Thyroid gland (tissue), 4 donors: ENCODE results near the gene ALG6. TPM values are rescaled to one million over a fixed set of nuclear protein-coding genes. Genes with fewer than 3 reads are reported as not detected.

Experiments
- DNase-seq, 2 donors: peaks; one replicate each; pipeline ENCODE4 v3.0.0-alpha.2; 2019
- H3K27ac ChIP-seq, 3 donors: fragments of 200-600 bp; sonication (generic); 1 replicate in 2 of 3; 2 replicates in 1 of 3; pipeline ENCODE4 v1.5.1; 2016 to 2019; ENCODE audit warnings: mild to moderate bottlenecking in 1 of 3, moderate library complexity in 1 of 3
- H3K27me3 ChIP-seq: fragments of 200-600 bp; sonication (generic); one replicate; pipeline ENCODE4 v1.5.1; 2019
- H3K36me3 ChIP-seq, 2 donors: fragments of 200-600 bp; sonication (generic); one replicate each; pipeline ENCODE4 v1.5.1; 2016 to 2019
- H3K4me1 ChIP-seq, 2 donors: fragments of 200-600 bp; sonication (generic); one replicate each; pipeline ENCODE4 v1.5.1; 2017 to 2019
- H3K4me3 ChIP-seq, 3 donors: fragments of 200-600 bp; sonication (generic); replicated peaks in 1 of 3; 1 replicate in 2 of 3; 2 replicates in 1 of 3; pipeline ENCODE4 v1.5.1; 2016; ENCODE audit warnings: mild to moderate bottlenecking in 1 of 3
- H3K9me3 ChIP-seq: fragments of 200-600 bp; sonication (generic); one replicate; pipeline ENCODE4 v1.5.1; 2017
- CTCF ChIP-seq, 6 experiments: fragments of 200-600 bp in 3 of 6; fragments of 450-650 bp in 3 of 6; sonication (generic) in 3 of 6; IDR thresholded peaks; one replicate each; pipeline ENCODE4 v1.5.1; 2016 to 2019; ENCODE audit warnings: antibody characterized with exemption in 6 of 6, mild to moderate bottlenecking in 2 of 6, inconsistent platforms in 1 of 6, moderate library complexity in 1 of 6
- POLR2A ChIP-seq, 2 donors: fragments of 450-650 bp; IDR thresholded peaks; one replicate each; pipeline ENCODE4 v1.6.1; 2017; ENCODE audit warnings: antibody characterized with exemption in 2 of 2, mild to moderate bottlenecking in 2 of 2, moderate library complexity in 1 of 2
- WGBS, 2 donors: methylation state at CpG; one replicate each; pipeline ENCODE4 v1.1.5; 2017; 5-methylcytosine and 5-hydroxymethylcytosine counted together
- intact Hi-C: fragments of 100-400 bp; cut with DNase I; formaldehyde crosslinking; loops from one replicate; pipeline ENCODE4 v1.15.1; 2023
- total RNA-seq, 4 donors: library from RNA; depleted of rRNA; stranded (reverse); fragments of >200 nt; gene quantifications; one replicate each; pipeline ENCODE4 v1.2.3, GENCODE V29; 2016

The ALG6 gene
- 10 to 100 TPM in 3 of 4 donors, 1 to 10 TPM in 1; 9.2 to 21.5 (median 19.7) TPM for total RNA-seq

GRCh38 chr1:63367215-63368103 lies at the start of gene ALG6:
ALG6 (plus strand) TSS chr1:63367627; CDS start chr1:63370978, 3,351 bp downstream.
- Histone ChIP-seq H3K27me3 (no peaks in the 10 kb centered on the region), H3K4me3 (peak within 1 kb of the TSS; percentile 22 to 70 (median 64)), H3K36me3 (peaks cover 0 to 4% of the 10 kb centered on the region in 2 donors), H3K4me1 (peaks cover 0 to 5% of the 10 kb centered on the region in 2 donors), H3K27ac (peak within 1 kb of the TSS; percentile 31 to 80 (median 80)), H3K9me3 (no peaks in the 10 kb centered on the region)
- 0 to 2% methylated on average over 4 to 13 of the region's 77 CpGs for WGBS, 2 donors
- intact Hi-C loops: no loop called here
- peak; percentile 97 for DNase-seq
- TF ChIP-seq CTCF (IDR thresholded peaks at IDR 0.05) (peak in 2 of 6 experiments; percentile 9 to 22), POLR2A (IDR thresholded peaks at IDR 0.05) (peak in 1 of 2 donors; percentile 78)

- no peak for DNase-seq
- WGBS, 2 donors: 12 to 13% methylated on average over 14 of the region's 14 CpGs
- TF ChIP-seq CTCF (IDR thresholded peaks at IDR 0.05): no peak
- TF ChIP-seq POLR2A (IDR thresholded peaks at IDR 0.05): no peak
- Histone ChIP-seq H3K36me3 (no peaks in the 10 kb centered on the region), H3K9me3 (no peaks in the 10 kb centered on the region), H3K4me3 (peak overlapping the region in 1 of 3 donors; percentile 13), H3K27me3 (peaks cover 68% of the 10 kb centered on the region), H3K27ac (no peak overlapping the region), H3K4me1 (peaks cover 18 to 26% of the 10 kb centered on the region in 2 donors)
- intact Hi-C loops: no loop called here
Measured at GRCh38 chr1:63317817-63318152, 49.6 kb upstream of the ALG6 start.

- H3K4me3 ChIP-seq: no peak overlapping the region
- no peaks in the 10 kb centered on the region for H3K36me3 ChIP-seq
- no peak overlapping the region for H3K27ac ChIP-seq
- intact Hi-C loops: no loop called here
- no peak for DNase-seq
- peaks cover 72% of the 10 kb centered on the region for H3K27me3 ChIP-seq
- H3K9me3 ChIP-seq: no peaks in the 10 kb centered on the region
- 15 to 21% methylated on average over 28 of the region's 28 CpGs for WGBS, 2 donors
- TF ChIP-seq POLR2A (IDR thresholded peaks at IDR 0.05) (no peak), CTCF (IDR thresholded peaks at IDR 0.05) (no peak)
- H3K4me1 ChIP-seq: peaks cover 21 to 29% of the 10 kb centered on the region in 2 donors
Measured at GRCh38 chr1:63318201-63318979, 49.0 kb upstream of the ALG6 start.

GRCh38 chr1:63319046-63320021 lies 48.1 kb upstream of the ALG6 start:
- Histone ChIP-seq H3K4me3 (no peak overlapping the region), H3K4me1 (peaks cover 25 to 38% of the 10 kb centered on the region in 2 donors), H3K27me3 (peaks cover 75% of the 10 kb centered on the region), H3K9me3 (no peaks in the 10 kb centered on the region), H3K27ac (no peak overlapping the region), H3K36me3 (no peaks in the 10 kb centered on the region)
- intact Hi-C loops: no loop called here
- DNase-seq: no peak
- TF ChIP-seq POLR2A (IDR thresholded peaks at IDR 0.05) (no peak), CTCF (IDR thresholded peaks at IDR 0.05) (no peak)
- 9% methylated on average over 57 to 59 of the region's 60 CpGs for WGBS, 2 donors
